Smooth muscle cell (in vitro differentiated cells): Measurements from ENCODE around the gene PIP5K1B. TPM values are rescaled to one million over a fixed set of nuclear protein-coding genes. Genes with fewer than 3 reads are reported as not detected.

Experiments used
- DNase-seq: peaks from one replicate; lab custom pipeline; 2025; ENCODE audit not compliant: unreplicated experiment; lab: John Stamatoyannopoulos, UW
- H2AFZ ChIP-seq: fragments of 200-600 bp; sonication (generic); 2 replicates; pipeline ENCODE4 v1.6.0; 2016; ENCODE audit warnings: antibody characterized with exemption, low read depth, mild to moderate bottlenecking
- H3F3A ChIP-seq: fragments of 200-600 bp; sonication (generic); 2 replicates; pipeline ENCODE4 v1.6.0; 2017; ENCODE audit warnings: antibody characterized with exemption, low read depth
- H3K27ac ChIP-seq: fragments of 200-600 bp; sonication (generic); 2 replicates; pipeline ENCODE4 v1.5.1; 2016; ENCODE audit warnings: low read depth, mild to moderate bottlenecking
- H3K27me3 ChIP-seq: fragments of 200-600 bp; sonication (generic); 2 replicates; pipeline ENCODE4 v1.6.1; 2016; ENCODE audit warnings: low read depth, mild to moderate bottlenecking
- H3K36me3 ChIP-seq: fragments of 200-600 bp; sonication (generic); 2 replicates; pipeline ENCODE4 v1.5.1; 2016; ENCODE audit warnings: low read depth
- H3K4me1 ChIP-seq: fragments of 200-600 bp; sonication (generic); 2 replicates; pipeline ENCODE4 v1.5.1; 2016; ENCODE audit warnings: low read depth
- H3K4me2 ChIP-seq: fragments of 200-600 bp; sonication (generic); 2 replicates; pipeline ENCODE4 v1.6.0; 2016; ENCODE audit warnings: mild to moderate bottlenecking
- H3K4me3 ChIP-seq: fragments of 200-600 bp; sonication (generic); 2 replicates; pipeline ENCODE4 v1.5.1; 2016; ENCODE audit warnings: mild to moderate bottlenecking
- H3K79me2 ChIP-seq: fragments of 200-600 bp; sonication (generic); 2 replicates; pipeline ENCODE4 v1.6.0; 2016; ENCODE audit warnings: low read depth, mild to moderate bottlenecking
- H3K9ac ChIP-seq: fragments of 200-600 bp; sonication (generic); 2 replicates; pipeline ENCODE4 v1.6.0; 2016; ENCODE audit warnings: low read depth
- H3K9me3 ChIP-seq: fragments of 200-600 bp; sonication (generic); replicated peaks from 2 replicates; pipeline ENCODE4 v1.5.1; 2016; ENCODE audit warnings: low read depth
- H4K20me1 ChIP-seq: fragments of 200-600 bp; sonication (generic); 2 replicates; pipeline ENCODE4 v1.6.0; 2016; ENCODE audit warnings: low read depth
- CTCF ChIP-seq: fragments of 200-600 bp; sonication (generic); IDR thresholded peaks from 2 replicates; pipeline ENCODE4 v1.5.1; 2017; ENCODE audit warnings: borderline replicate concordance, mild to moderate bottlenecking, antibody characterized with exemption; ENCODE audit not compliant: insufficient read depth, poor library complexity, severe bottlenecking
- WGBS: methylation state at CpG from one replicate; pipeline ENCODE4 v1.1.7; 2016; ENCODE audit warnings: low lambda C conversion rate; 5-methylcytosine and 5-hydroxymethylcytosine counted together
- polyA plus RNA-seq: library from polyadenylated mRNA; unstranded; fragments of >200 nt; fragmentation: Nextera tagmentation; extraction: Ambion mirVana; gene quantifications from 2 replicates; pipeline ENCODE4 v1.2.1, GENCODE V29; 2016
- total RNA-seq: library from RNA; depleted of rRNA; stranded (reverse); fragments of >200 nt; gene quantifications from 2 replicates; pipeline ENCODE4 v1.2.3, GENCODE V29; 2014

Gene PIP5K1B
- total and polyA plus RNA-seq, 2 experiments from 2014 or later = not detected

GRCh38 chr9:68805890-68806517 is 101.0 kb downstream of the PIP5K1B start:
- 97% methylated on average over 3 of the region's 3 CpGs for WGBS
- Histone ChIP-seq H3K9me3 (no peaks in the 10 kb centered on the region), H3K4me2 (no peak overlapping the region), H4K20me1 (no peaks in the 10 kb centered on the region), H3K36me3 (no peaks in the 10 kb centered on the region), H3K9ac (no peak overlapping the region), H2AFZ (no peak overlapping the region), H3K4me3 (no peak overlapping the region), H3K27ac (no peak overlapping the region), H3K27me3 (peaks cover 4% of the 10 kb centered on the region), H3K79me2 (no peaks in the 10 kb centered on the region), H3K4me1 (no peaks in the 10 kb centered on the region), H3F3A (no peaks in the 10 kb centered on the region)
- DNase-seq = no peak
- no peak for TF ChIP-seq CTCF

GRCh38 chr9:68808338-68808890 is 103.4 kb downstream of the PIP5K1B start:
- 95% methylated on average over 6 of the region's 6 CpGs for WGBS
- Histone ChIP-seq H3K4me2 (no peak overlapping the region), H3K9me3 (no peaks in the 10 kb centered on the region), H3F3A (no peaks in the 10 kb centered on the region), H3K9ac (no peak overlapping the region), H3K4me3 (no peak overlapping the region), H4K20me1 (no peaks in the 10 kb centered on the region), H2AFZ (no peak overlapping the region), H3K27ac (no peak overlapping the region), H3K4me1 (no peaks in the 10 kb centered on the region), H3K27me3 (peaks cover 4% of the 10 kb centered on the region), H3K79me2 (no peaks in the 10 kb centered on the region), H3K36me3 (no peaks in the 10 kb centered on the region)
- no peak for DNase-seq
- no peak for TF ChIP-seq CTCF

- Histone ChIP-seq H3K4me3 (no peak overlapping the region), H3K36me3 (no peaks in the 10 kb centered on the region), H4K20me1 (no peaks in the 10 kb centered on the region), H3F3A (no peaks in the 10 kb centered on the region), H3K4me1 (no peaks in the 10 kb centered on the region), H3K27me3 (no peaks in the 10 kb centered on the region), H2AFZ (no peak overlapping the region), H3K4me2 (no peak overlapping the region), H3K79me2 (no peaks in the 10 kb centered on the region), H3K9ac (no peak overlapping the region), H3K27ac (no peak overlapping the region), H3K9me3 (no peaks in the 10 kb centered on the region)
- WGBS = 78% methylated on average over 8 of the region's 8 CpGs
- TF ChIP-seq CTCF = no peak
- DNase-seq = no peak
Measured at GRCh38 chr9:68817079-68817875, 112.2 kb downstream of the PIP5K1B start.
